HG03025 (cell line): ENCODE data around the gene GRID1.

ENCODE experiments used
- ATAC-seq: cut with Tn5 transposase; IDR thresholded peaks from one replicate; pipeline ENCODE4 v1.9.1; 2021; ENCODE audit warnings: mild to moderate bottlenecking, moderate library complexity; ENCODE audit not compliant: unreplicated experiment, low FRiP score

The GRID1 gene

GRCh38 chr10:86317949-86318725 is 48.5 kb downstream of the GRID1 start:
- no peak for ATAC-seq

GRCh38 chr10:86316990-86317389 is 49.6 kb downstream of the GRID1 start:
- no peak for ATAC-seq

GRCh38 chr10:86316274-86316835 is 50.2 kb downstream of the GRID1 start:
- ATAC-seq: no peak

GRCh38 chr10:86315549-86315942 is 51.0 kb downstream of the GRID1 start:
- ATAC-seq: no peak

- no peak for ATAC-seq
These were observed 51.7 kb downstream of the GRID1 start for GRCh38 chr10:86314616-86315548.

GRCh38 chr10:86313621-86314041 is 53.0 kb downstream of the GRID1 start:
- no peak for ATAC-seq

GRCh38 chr10:86312701-86313270 is 53.8 kb downstream of the GRID1 start:
- ATAC-seq: no peak

GRCh38 chr10:86311906-86312305 is 54.7 kb downstream of the GRID1 start:
- ATAC-seq: no peak

GRCh38 chr10:86311190-86311589 is 55.4 kb downstream of the GRID1 start:
- no peak for ATAC-seq

- no peak for ATAC-seq
These were observed 55.9 kb downstream of the GRID1 start for GRCh38 chr10:86310702-86311101.

- no peak for ATAC-seq
These were observed 56.3 kb downstream of the GRID1 start for GRCh38 chr10:86310291-86310690.

- no peak for ATAC-seq
These were observed 58.5 kb downstream of the GRID1 start for GRCh38 chr10:86308056-86308455.

GRCh38 chr10:86306628-86307278 is 59.8 kb downstream of the GRID1 start:
- no peak for ATAC-seq

- ATAC-seq: no peak
These were observed 61.1 kb downstream of the GRID1 start for GRCh38 chr10:86305521-86305920.

- ATAC-seq: no peak
These were observed 62.2 kb downstream of the GRID1 start for GRCh38 chr10:86304436-86304835.

- no peak for ATAC-seq
These were observed 63.0 kb downstream of the GRID1 start for GRCh38 chr10:86303626-86304025.

- ATAC-seq: no peak
These were observed 64.6 kb downstream of the GRID1 start for GRCh38 chr10:86301971-86302370.

- ATAC-seq: no peak
These were observed 65.4 kb downstream of the GRID1 start for GRCh38 chr10:86300931-86301830.

GRCh38 chr10:86300399-86300925 is 66.1 kb downstream of the GRID1 start:
- ATAC-seq: no peak
